ENCODE data around the gene ACSL3.

DNA sequence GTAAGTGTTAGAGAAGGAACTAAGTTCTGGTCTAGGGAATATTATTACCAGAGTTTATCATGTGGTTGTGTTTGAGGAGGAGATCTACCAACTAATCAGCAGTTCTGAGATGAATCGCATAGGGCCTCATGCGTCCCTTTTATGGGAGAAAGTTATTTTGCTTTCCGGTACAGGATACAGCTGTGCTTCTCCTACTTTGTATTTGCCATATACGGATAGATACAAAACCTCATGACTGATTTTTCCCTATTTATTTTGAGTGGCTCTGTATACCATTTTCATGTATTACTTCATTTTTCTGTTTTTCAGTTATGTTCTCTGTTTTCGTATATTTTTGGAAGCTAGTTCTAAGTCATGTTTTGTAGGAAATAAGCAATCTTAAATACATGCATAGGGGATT lies 66.8 kb downstream of the ACSL3 start:
- no peak for TF ChIP-seq CTCF (IDR thresholded peaks at IDR 0.05)
- TF ChIP-seq POLR2A (IDR thresholded peaks at IDR 0.05) = no peak
